DOHH2 (cell line): Measurements from ENCODE around the gene U2AF2.

Source experiments
- H3F3A ChIP-seq: fragments of 200-600 bp; sonication (generic), shearing (Covaris generic); 2 replicates; pipeline ENCODE4 v1.6.0; 2016; ENCODE audit warnings: antibody characterized with exemption, mild to moderate bottlenecking; ENCODE audit not compliant: control insufficient read depth, insufficient read depth
- H3K27ac ChIP-seq: fragments of 200-600 bp; sonication (generic); 2 replicates; pipeline ENCODE4 v1.5.1; 2014; ENCODE audit warnings: low read depth, mild to moderate bottlenecking, low read length, moderate library complexity
- H3K27me3 ChIP-seq: fragments of 200-600 bp; sonication (generic); 2 replicates; pipeline ENCODE4 v1.6.1; 2014; ENCODE audit warnings: mild to moderate bottlenecking, low read length, mixed read lengths; ENCODE audit not compliant: control insufficient read depth
- H3K36me3 ChIP-seq: fragments of 200-600 bp; sonication (generic); 2 replicates; pipeline ENCODE4 v1.6.1; 2014; ENCODE audit warnings: mild to moderate bottlenecking, low read length, moderate library complexity, mixed read lengths; ENCODE audit not compliant: control insufficient read depth
- H3K4me1 ChIP-seq: fragments of 200-600 bp; sonication (generic); 2 replicates; pipeline ENCODE4 v1.6.1; 2014; ENCODE audit warnings: mild to moderate bottlenecking, low read length, mixed read lengths; ENCODE audit not compliant: control insufficient read depth
- H3K4me2 ChIP-seq: fragments of 200-600 bp; sonication (generic); 2 replicates; pipeline ENCODE4 v1.6.0; 2014; ENCODE audit warnings: mild to moderate bottlenecking, low read length, moderate library complexity
- H3K4me3 ChIP-seq: fragments of 200-600 bp; sonication (generic); 2 replicates; pipeline ENCODE4 v1.5.1; 2014; ENCODE audit warnings: mild to moderate bottlenecking, low read length, mixed read lengths
- H3K79me2 ChIP-seq: fragments of 200-600 bp; sonication (generic); 2 replicates; pipeline ENCODE4 v1.6.1; 2014; ENCODE audit warnings: mild to moderate bottlenecking, low read length, mixed read lengths; ENCODE audit not compliant: control insufficient read depth
- H3K9me2 ChIP-seq: fragments of 200-600 bp; sonication (generic); replicated peaks from 2 replicates; pipeline ENCODE4 v1.6.1; 2014; ENCODE audit warnings: mild to moderate bottlenecking, low read length, mixed read lengths; ENCODE audit not compliant: control insufficient read depth
- H3K9me3 ChIP-seq: fragments of 200-600 bp; sonication (generic); 2 replicates; pipeline ENCODE4 v1.6.1; 2014; ENCODE audit warnings: antibody characterized with exemption, low read length, mixed read lengths; ENCODE audit not compliant: control insufficient read depth, insufficient read depth
- H4K20me1 ChIP-seq: fragments of 200-600 bp; sonication (generic); 2 replicates; pipeline ENCODE4 v1.6.0; 2014; ENCODE audit warnings: low read depth, mild to moderate bottlenecking, antibody characterized with exemption, low read length, moderate library complexity; ENCODE audit not compliant: control insufficient read depth, insufficient read depth
- EZH2phosphoT487 ChIP-seq: fragments of 200-600 bp; sonication (generic); IDR thresholded peaks from 2 replicates; pipeline ENCODE4 v1.6.1; 2017; ENCODE audit warnings: borderline replicate concordance, mild to moderate bottlenecking, antibody characterized with exemption, low read length, moderate library complexity, mixed read lengths
- TF ChIP-seq, protein P1 (sequence below): fragments of 200-600 bp; sonication (generic); IDR thresholded peaks from one replicate; pipeline ENCODE4 v1.5.1; 2014; ENCODE audit warnings: antibody characterized with exemption, mild to moderate bottlenecking, low read depth, low read length; ENCODE audit not compliant: poor library complexity, severe bottlenecking

The U2AF2 gene

DNA sequence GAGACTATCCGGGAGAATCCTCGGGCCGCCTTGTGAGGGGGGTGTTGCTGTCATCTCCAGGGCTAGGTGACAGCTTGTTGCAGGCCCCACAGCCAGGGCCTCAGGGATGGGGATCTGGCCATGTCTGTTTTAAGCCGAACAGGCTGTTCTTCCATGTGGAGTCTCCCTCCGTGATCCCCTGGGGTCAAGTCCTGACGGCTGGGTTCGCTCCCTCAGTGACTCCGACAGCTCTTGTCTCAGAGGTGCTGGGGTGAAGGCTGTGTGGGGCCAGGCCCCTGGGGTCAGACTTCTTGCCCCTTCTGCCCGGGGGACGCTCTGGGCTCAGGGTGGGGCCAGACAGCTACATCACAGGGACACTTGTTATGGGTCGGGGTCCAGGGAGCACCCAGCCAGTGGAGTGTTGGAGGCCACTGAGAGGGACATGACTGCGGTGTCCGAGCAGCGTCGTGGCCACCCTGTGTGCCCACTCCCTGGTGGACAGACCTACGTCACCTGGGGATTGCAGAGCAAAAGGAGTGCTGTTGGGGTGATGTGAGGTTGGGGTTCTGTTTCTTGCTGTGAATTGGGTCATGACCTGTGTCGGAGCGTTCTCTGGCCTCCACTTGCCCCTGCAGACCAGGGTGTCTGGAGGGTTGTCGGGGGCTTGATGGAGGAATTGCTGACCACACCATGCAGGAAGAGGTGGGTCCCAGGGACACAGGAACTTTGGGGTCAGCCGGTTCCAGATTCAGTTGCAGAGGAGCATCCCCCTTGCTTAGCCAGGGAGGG, 41.6 kb downstream of the U2AF2 start:
- no peaks in the 10 kb centered on the region for H3F3A ChIP-seq
- no peak overlapping the region for H3K4me2 ChIP-seq
- H3K27ac ChIP-seq = no peak overlapping the region
- TF ChIP-seq EZH2phosphoT487 = no peak
- TF ChIP-seq, protein P1, sequence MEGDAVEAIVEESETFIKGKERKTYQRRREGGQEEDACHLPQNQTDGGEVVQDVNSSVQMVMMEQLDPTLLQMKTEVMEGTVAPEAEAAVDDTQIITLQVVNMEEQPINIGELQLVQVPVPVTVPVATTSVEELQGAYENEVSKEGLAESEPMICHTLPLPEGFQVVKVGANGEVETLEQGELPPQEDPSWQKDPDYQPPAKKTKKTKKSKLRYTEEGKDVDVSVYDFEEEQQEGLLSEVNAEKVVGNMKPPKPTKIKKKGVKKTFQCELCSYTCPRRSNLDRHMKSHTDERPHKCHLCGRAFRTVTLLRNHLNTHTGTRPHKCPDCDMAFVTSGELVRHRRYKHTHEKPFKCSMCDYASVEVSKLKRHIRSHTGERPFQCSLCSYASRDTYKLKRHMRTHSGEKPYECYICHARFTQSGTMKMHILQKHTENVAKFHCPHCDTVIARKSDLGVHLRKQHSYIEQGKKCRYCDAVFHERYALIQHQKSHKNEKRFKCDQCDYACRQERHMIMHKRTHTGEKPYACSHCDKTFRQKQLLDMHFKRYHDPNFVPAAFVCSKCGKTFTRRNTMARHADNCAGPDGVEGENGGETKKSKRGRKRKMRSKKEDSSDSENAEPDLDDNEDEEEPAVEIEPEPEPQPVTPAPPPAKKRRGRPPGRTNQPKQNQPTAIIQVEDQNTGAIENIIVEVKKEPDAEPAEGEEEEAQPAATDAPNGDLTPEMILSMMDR = no peak
- H4K20me1 ChIP-seq = no peaks in the 10 kb centered on the region
- no peaks in the 10 kb centered on the region for H3K27me3 ChIP-seq
- no peaks in the 10 kb centered on the region for H3K9me2 ChIP-seq
- no peaks in the 10 kb centered on the region for H3K79me2 ChIP-seq
- H3K36me3 ChIP-seq = peaks cover 81% of the 10 kb centered on the region
- H3K4me3 ChIP-seq = no peak overlapping the region
- no peaks in the 10 kb centered on the region for H3K9me3 ChIP-seq
- no peaks in the 10 kb centered on the region for H3K4me1 ChIP-seq

GRCh38 chr19:55697069-55697440, 42.2 kb downstream of the U2AF2 start:
- no peak overlapping the region for H3K4me3 ChIP-seq
- H3K27me3 ChIP-seq = no peaks in the 10 kb centered on the region
- no peak overlapping the region for H3K4me2 ChIP-seq
- no peaks in the 10 kb centered on the region for H3K9me3 ChIP-seq
- no peak for TF ChIP-seq EZH2phosphoT487
- TF ChIP-seq, protein P1 = no peak
- peaks cover 75% of the 10 kb centered on the region for H3K36me3 ChIP-seq
- H3K4me1 ChIP-seq = no peaks in the 10 kb centered on the region
- no peak overlapping the region for H3K27ac ChIP-seq
- H3K9me2 ChIP-seq = no peaks in the 10 kb centered on the region
- no peaks in the 10 kb centered on the region for H3F3A ChIP-seq
- no peaks in the 10 kb centered on the region for H3K79me2 ChIP-seq
- H4K20me1 ChIP-seq = no peaks in the 10 kb centered on the region

GRCh38 chr19:55697698-55698097, 42.9 kb downstream of the U2AF2 start:
- Histone ChIP-seq H3K27ac (no peak overlapping the region), H4K20me1 (no peaks in the 10 kb centered on the region), H3K79me2 (no peaks in the 10 kb centered on the region), H3K4me2 (no peak overlapping the region), H3K4me1 (no peaks in the 10 kb centered on the region), H3K27me3 (no peaks in the 10 kb centered on the region), H3F3A (no peaks in the 10 kb centered on the region), H3K4me3 (no peak overlapping the region), H3K9me2 (no peaks in the 10 kb centered on the region), H3K9me3 (no peaks in the 10 kb centered on the region), H3K36me3 (peaks cover 72% of the 10 kb centered on the region)
- no peak for TF ChIP-seq EZH2phosphoT487
- TF ChIP-seq, protein P1 = no peak
